H9 (cell line): Measurements from ENCODE around the gene HOXC11. TPM values are rescaled to one million over a fixed set of nuclear protein-coding genes. Genes with fewer than 3 reads are reported as not detected.

ENCODE experiments used
- DNase-seq: peaks from one replicate; pipeline ENCODE4 v3.0.0-alpha.2; 2017
- H2AFZ ChIP-seq: one replicate; pipeline ENCODE4 v1.6.1; 2013; ENCODE audit warnings: mild to moderate bottlenecking, low read length, control low read depth, moderate library complexity
- H2AK5ac ChIP-seq: 2 replicates; pipeline ENCODE4 v1.6.1; 2013; ENCODE audit warnings: low read length, control low read depth, mixed read lengths; ENCODE audit not compliant: insufficient read length
- H2BK120ac ChIP-seq: one replicate; pipeline ENCODE4 v1.6.1; 2013; ENCODE audit warnings: low read depth, mild to moderate bottlenecking, low read length, control low read depth, inconsistent platforms; ENCODE audit not compliant: poor library complexity, severe bottlenecking
- H2BK12ac ChIP-seq: 2 replicates; pipeline ENCODE4 v1.6.1; 2013; ENCODE audit warnings: low read length, control low read depth, mixed read lengths, low read depth; ENCODE audit not compliant: insufficient read length
- H2BK15ac ChIP-seq: 2 replicates; pipeline ENCODE4 v1.6.1; 2013; ENCODE audit warnings: low read depth, low read length, control low read depth
- H2BK20ac ChIP-seq: one replicate; pipeline ENCODE4 v1.6.1; 2013; ENCODE audit warnings: low read depth, mild to moderate bottlenecking, low read length, control low read depth, inconsistent platforms; ENCODE audit not compliant: poor library complexity, severe bottlenecking
- H2BK5ac ChIP-seq: 2 replicates; pipeline ENCODE4 v1.6.1; 2013; ENCODE audit warnings: low read length, control low read depth, mixed read lengths; ENCODE audit not compliant: insufficient read length
- H3K14ac ChIP-seq: 2 replicates; pipeline ENCODE4 v1.6.1; 2013; ENCODE audit warnings: low read length, control low read depth; ENCODE audit not compliant: insufficient read depth
- H3K18ac ChIP-seq: 2 replicates; pipeline ENCODE4 v1.6.1; 2013; ENCODE audit warnings: low read depth, mild to moderate bottlenecking, mixed read lengths, low read length, control low read depth; ENCODE audit not compliant: insufficient read length
- H3K23ac ChIP-seq: 2 replicates; pipeline ENCODE4 v1.6.1; 2013; ENCODE audit warnings: low read length, control low read depth, mixed read lengths, low read depth; ENCODE audit not compliant: insufficient read length
- H3K23me2 ChIP-seq: 2 replicates; pipeline ENCODE4 v1.6.1; 2013; ENCODE audit warnings: low read depth, mild to moderate bottlenecking, mixed read lengths, low read length, control low read depth; ENCODE audit not compliant: insufficient read length, poor library complexity, severe bottlenecking
- H3K27ac ChIP-seq: 2 replicates; pipeline ENCODE4 v1.5.1; 2013; ENCODE audit warnings: low read length, control low read depth, mixed read lengths, low read depth; ENCODE audit not compliant: insufficient read length
- H3K27me3 ChIP-seq: 2 replicates; pipeline ENCODE4 v1.6.1; 2013; ENCODE audit warnings: low read length, control low read depth, inconsistent platforms; ENCODE audit not compliant: insufficient read depth
- H3K4ac ChIP-seq: 2 replicates; pipeline ENCODE4 v1.6.1; 2013; ENCODE audit warnings: low read depth, mild to moderate bottlenecking, control low read depth, inconsistent platforms, low read length, moderate library complexity
- H3K4me1 ChIP-seq: 2 replicates; pipeline ENCODE4 v1.6.1; 2013; ENCODE audit warnings: low read length, control low read depth, inconsistent platforms; ENCODE audit not compliant: insufficient read depth
- H3K4me2 ChIP-seq: 2 replicates; pipeline ENCODE4 v1.6.1; 2013; ENCODE audit warnings: low read length, control low read depth, mixed read lengths; ENCODE audit not compliant: insufficient read length, insufficient read depth
- H3K56ac ChIP-seq: 2 replicates; pipeline ENCODE4 v1.6.1; 2013; ENCODE audit warnings: low read depth, mild to moderate bottlenecking, mixed read lengths, low read length, control low read depth; ENCODE audit not compliant: insufficient read length
- H3K79me1 ChIP-seq: 2 replicates; pipeline ENCODE4 v1.6.1; 2013; ENCODE audit warnings: low read depth, mild to moderate bottlenecking, moderate library complexity, low read length, control low read depth, inconsistent platforms; ENCODE audit not compliant: insufficient read depth, poor library complexity, severe bottlenecking
- H3K79me2 ChIP-seq: 2 replicates; pipeline ENCODE4 v1.6.1; 2013; ENCODE audit warnings: low read length, control low read depth, inconsistent platforms; ENCODE audit not compliant: insufficient read depth
- H3K9ac ChIP-seq: 2 replicates; pipeline ENCODE4 v1.6.1; 2013; ENCODE audit warnings: low read length, control low read depth, mixed read lengths; ENCODE audit not compliant: insufficient read length; ENCODE audit errors: extremely low read depth
- H3K9me3 ChIP-seq: one replicate; pipeline ENCODE4 v1.6.1; 2013; ENCODE audit warnings: low read depth, low read length, inconsistent platforms; ENCODE audit not compliant: control insufficient read depth
- H3T11ph ChIP-seq: one replicate; pipeline ENCODE4 v1.6.1; 2013; ENCODE audit warnings: mild to moderate bottlenecking, low read length, control low read depth, inconsistent platforms
- H4K20me1 ChIP-seq: one replicate; pipeline ENCODE4 v1.6.1; 2013; ENCODE audit not compliant: control insufficient read depth, insufficient read length, insufficient read depth
- H4K5ac ChIP-seq: 2 replicates; pipeline ENCODE4 v1.6.1; 2013; ENCODE audit warnings: low read depth, mild to moderate bottlenecking, mixed read lengths, low read length, control low read depth; ENCODE audit not compliant: insufficient read length
- H4K8ac ChIP-seq: replicated peaks from 2 replicates; pipeline ENCODE4 v1.6.1; 2013; ENCODE audit warnings: low read length, control low read depth, mixed read lengths, low read depth; ENCODE audit not compliant: insufficient read length
- H4K91ac ChIP-seq: 2 replicates; pipeline ENCODE4 v1.6.1; 2013; ENCODE audit warnings: low read depth, mild to moderate bottlenecking, moderate library complexity, mixed read lengths, low read length, control low read depth; ENCODE audit not compliant: insufficient read length
- H3K27ac Mint-ChIP-seq, 3 experiments: 2 replicates in 2 of 3; 3 replicates in 1 of 3; pipeline ENCODE4 v1.8.0; 2020 to 2021; ENCODE audit warnings: mixed read lengths in 3 of 3, mild to moderate bottlenecking in 1 of 3, moderate library complexity in 1 of 3
- H3K27me3 Mint-ChIP-seq: 2 replicates; pipeline ENCODE4 v1.8.0; 2021; ENCODE audit warnings: low read depth, mild to moderate bottlenecking, moderate library complexity, mixed read lengths
- H3K36me3 Mint-ChIP-seq, 3 experiments: 2 replicates in 2 of 3; 3 replicates in 1 of 3; pipeline ENCODE4 v1.8.0; 2020 to 2021; ENCODE audit warnings: low read depth in 3 of 3, mixed read lengths in 3 of 3; ENCODE audit not compliant: insufficient read depth in 1 of 3
- H3K4me1 Mint-ChIP-seq, 2 experiments: 2 replicates each; pipeline ENCODE4 v1.8.0; 2020; ENCODE audit warnings: mixed read lengths in 2 of 2
- H3K4me3 Mint-ChIP-seq, 2 experiments: 2 replicates in 1 of 2; 3 replicates in 1 of 2; pipeline ENCODE4 v1.8.0; 2020 to 2021; ENCODE audit warnings: mild to moderate bottlenecking in 2 of 2, mixed read lengths in 2 of 2, moderate library complexity in 1 of 2
- H3K9me3 Mint-ChIP-seq, 2 experiments: 2 replicates in 1 of 2; 3 replicates in 1 of 2; pipeline ENCODE4 v1.8.0; 2020; ENCODE audit warnings: mild to moderate bottlenecking in 2 of 2, mixed read lengths in 2 of 2, moderate library complexity in 1 of 2
- WGBS: extraction: QIAGEN DNeasy Blood & Tissue Kit; methylation state at CpG from one replicate; pipeline ENCODE4 v1.1.7; 2013; ENCODE audit warnings: missing lambda C conversion rate, low lambda C conversion rate, mixed read lengths; ENCODE audit not compliant: insufficient read length; ENCODE audit errors: extremely low coverage; 5-methylcytosine and 5-hydroxymethylcytosine counted together
- total RNA-seq: library from RNA; stranded (reverse); gene quantifications from 2 replicates; pipeline ENCODE4 v1.2.1, GENCODE V29; 2021
- TF ChIP-seq, protein P1 (sequence below): fragments of 200-600 bp; sonication (generic); conservative IDR thresholded peaks from 3 replicates; pipeline ENCODE4 v1.8.0; 2021; ENCODE audit warnings: antibody characterized with exemption, mild to moderate bottlenecking

Gene HOXC11
- total RNA-seq, 1 experiment from 2014 or later: not detected

DNA sequence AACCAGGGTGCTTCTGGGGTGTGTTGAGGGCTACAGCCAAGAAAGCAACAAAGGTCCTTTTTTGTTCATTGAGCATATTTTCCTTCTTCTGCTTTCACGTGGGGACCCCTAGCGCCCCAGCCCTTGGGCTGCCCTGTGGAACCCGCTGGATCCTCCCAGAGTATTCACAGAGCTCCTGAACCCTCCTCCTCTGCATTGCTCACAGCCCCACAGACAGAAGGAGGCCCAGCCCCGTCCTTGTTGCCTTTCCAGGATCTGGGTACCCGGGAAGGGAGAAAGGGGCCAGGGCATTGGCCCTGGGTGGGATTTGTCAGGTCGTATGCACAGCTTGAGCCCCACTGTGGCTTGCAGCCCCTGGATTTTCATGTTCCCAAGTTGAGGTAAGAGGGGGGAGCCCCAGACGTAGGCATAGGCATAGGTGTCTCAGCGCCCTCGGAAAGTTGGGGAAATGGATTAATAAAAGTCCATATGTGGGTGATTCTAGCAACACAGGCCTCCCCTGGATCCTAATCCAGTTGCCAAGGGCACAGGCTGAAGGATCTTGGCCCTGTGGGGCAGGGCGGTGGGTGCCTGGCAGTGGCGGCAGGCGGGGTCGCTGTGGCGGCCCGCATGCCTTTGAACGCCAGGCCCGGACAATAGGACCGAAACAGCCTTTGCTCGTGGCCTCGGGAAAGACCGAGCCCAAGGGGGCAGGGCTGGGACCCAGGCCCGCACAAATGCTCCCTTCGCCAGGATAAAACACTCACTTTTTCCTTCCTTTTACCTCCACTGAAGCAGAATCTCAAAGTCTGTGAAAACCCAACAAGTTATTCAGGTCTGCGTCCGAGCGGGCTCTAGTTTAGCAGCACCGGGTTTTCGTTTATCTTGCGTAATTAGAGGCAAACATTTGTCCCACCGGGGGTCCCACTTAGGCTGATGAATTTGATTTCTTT, 9.0 kb downstream of the HOXC11 start:
- no CpG with 5 or more reads among the region's 30 CpGs for WGBS
- no peaks in the 10 kb centered on the region for H3K9me3 ChIP-seq
- Mint-ChIP-seq H3K27me3 (peaks cover 100% of the 10 kb centered on the region), H3K4me3 (no peak overlapping the region), H3K9me3 (peaks cover 9 to 20% of the 10 kb centered on the region in 2 experiments; a peak in 4 of 5 replicates), H3K4me1 (peaks cover 3 to 12% of the 10 kb centered on the region in 2 experiments; a peak in 2 of 4 replicates), H3K36me3 (no peaks in the 10 kb centered on the region; a peak in 2 of 7 replicates), H3K27ac (no peak overlapping the region)
- no peak overlapping the region for H3K27ac ChIP-seq
- TF ChIP-seq, protein P1, sequence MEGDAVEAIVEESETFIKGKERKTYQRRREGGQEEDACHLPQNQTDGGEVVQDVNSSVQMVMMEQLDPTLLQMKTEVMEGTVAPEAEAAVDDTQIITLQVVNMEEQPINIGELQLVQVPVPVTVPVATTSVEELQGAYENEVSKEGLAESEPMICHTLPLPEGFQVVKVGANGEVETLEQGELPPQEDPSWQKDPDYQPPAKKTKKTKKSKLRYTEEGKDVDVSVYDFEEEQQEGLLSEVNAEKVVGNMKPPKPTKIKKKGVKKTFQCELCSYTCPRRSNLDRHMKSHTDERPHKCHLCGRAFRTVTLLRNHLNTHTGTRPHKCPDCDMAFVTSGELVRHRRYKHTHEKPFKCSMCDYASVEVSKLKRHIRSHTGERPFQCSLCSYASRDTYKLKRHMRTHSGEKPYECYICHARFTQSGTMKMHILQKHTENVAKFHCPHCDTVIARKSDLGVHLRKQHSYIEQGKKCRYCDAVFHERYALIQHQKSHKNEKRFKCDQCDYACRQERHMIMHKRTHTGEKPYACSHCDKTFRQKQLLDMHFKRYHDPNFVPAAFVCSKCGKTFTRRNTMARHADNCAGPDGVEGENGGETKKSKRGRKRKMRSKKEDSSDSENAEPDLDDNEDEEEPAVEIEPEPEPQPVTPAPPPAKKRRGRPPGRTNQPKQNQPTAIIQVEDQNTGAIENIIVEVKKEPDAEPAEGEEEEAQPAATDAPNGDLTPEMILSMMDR: no peak
- H3K14ac ChIP-seq: no peak overlapping the region
- H4K8ac ChIP-seq: no peak overlapping the region
- peaks cover 94% of the 10 kb centered on the region for H3K27me3 ChIP-seq
- no peak overlapping the region for H3K4me2 ChIP-seq
- no peaks in the 10 kb centered on the region for H4K20me1 ChIP-seq
- no peak overlapping the region for H4K5ac ChIP-seq
- H3K18ac ChIP-seq: no peak overlapping the region
- no peak overlapping the region for H3K56ac ChIP-seq
- H2AK5ac ChIP-seq: no peak overlapping the region
- no peaks in the 10 kb centered on the region for H3K79me2 ChIP-seq
- no peak overlapping the region for H2BK15ac ChIP-seq
- no peaks in the 10 kb centered on the region for H3K23me2 ChIP-seq
- H2BK120ac ChIP-seq: no peak overlapping the region
- H3K79me1 ChIP-seq: no peaks in the 10 kb centered on the region
- H2BK12ac ChIP-seq: no peak overlapping the region
- no peak overlapping the region for H3K4ac ChIP-seq
- no peak overlapping the region for H4K91ac ChIP-seq
- no peak overlapping the region for H2BK5ac ChIP-seq
- DNase-seq: no peak
- no peaks in the 10 kb centered on the region for H3K4me1 ChIP-seq
- H2BK20ac ChIP-seq: no peak overlapping the region
- H3K23ac ChIP-seq: no peak overlapping the region
- H3T11ph ChIP-seq: no peak overlapping the region
- H2AFZ ChIP-seq: no peak overlapping the region
- no peak overlapping the region for H3K9ac ChIP-seq
